HG02798 (cell line): Measurements from ENCODE around the gene USP20.

Source experiments
- ATAC-seq: cut with Tn5 transposase; IDR thresholded peaks from one replicate; pipeline ENCODE4 v1.9.1; 2021; ENCODE audit warnings: mild to moderate bottlenecking; ENCODE audit not compliant: unreplicated experiment, poor library complexity

Gene USP20

GRCh38 chr9:129851821-129852220, 16.6 kb downstream of the USP20 start:
- no peak for ATAC-seq

- no peak for ATAC-seq
These were observed 17.3 kb downstream of the USP20 start for GRCh38 chr9:129852579-129852978.

DNA sequence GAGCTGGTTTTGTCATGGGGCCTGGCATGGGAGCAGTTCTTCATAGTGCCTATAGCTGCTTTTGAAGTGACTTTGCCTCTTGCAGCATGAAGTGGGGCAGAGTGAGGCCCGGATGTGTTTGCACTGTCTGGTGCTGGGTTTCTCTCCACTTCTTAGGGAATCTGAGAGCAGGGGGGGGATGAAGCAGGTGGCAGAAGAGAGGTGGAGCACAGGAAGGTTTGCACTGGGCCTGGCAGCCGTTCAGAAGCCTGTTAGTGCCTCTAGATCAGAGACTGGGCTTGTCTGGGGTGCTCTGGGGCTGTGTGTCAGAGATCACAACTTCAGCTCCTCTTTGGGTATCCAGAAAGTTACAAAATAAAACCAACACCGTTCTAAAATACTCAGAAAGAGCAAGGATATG, 18.4 kb downstream of the USP20 start:
- ATAC-seq = no peak

GRCh38 chr9:129854588-129855110, 19.4 kb downstream of the USP20 start:
- no peak for ATAC-seq

GRCh38 chr9:129857207-129857606, 21.9 kb downstream of the USP20 start:
- ATAC-seq = no peak

DNA sequence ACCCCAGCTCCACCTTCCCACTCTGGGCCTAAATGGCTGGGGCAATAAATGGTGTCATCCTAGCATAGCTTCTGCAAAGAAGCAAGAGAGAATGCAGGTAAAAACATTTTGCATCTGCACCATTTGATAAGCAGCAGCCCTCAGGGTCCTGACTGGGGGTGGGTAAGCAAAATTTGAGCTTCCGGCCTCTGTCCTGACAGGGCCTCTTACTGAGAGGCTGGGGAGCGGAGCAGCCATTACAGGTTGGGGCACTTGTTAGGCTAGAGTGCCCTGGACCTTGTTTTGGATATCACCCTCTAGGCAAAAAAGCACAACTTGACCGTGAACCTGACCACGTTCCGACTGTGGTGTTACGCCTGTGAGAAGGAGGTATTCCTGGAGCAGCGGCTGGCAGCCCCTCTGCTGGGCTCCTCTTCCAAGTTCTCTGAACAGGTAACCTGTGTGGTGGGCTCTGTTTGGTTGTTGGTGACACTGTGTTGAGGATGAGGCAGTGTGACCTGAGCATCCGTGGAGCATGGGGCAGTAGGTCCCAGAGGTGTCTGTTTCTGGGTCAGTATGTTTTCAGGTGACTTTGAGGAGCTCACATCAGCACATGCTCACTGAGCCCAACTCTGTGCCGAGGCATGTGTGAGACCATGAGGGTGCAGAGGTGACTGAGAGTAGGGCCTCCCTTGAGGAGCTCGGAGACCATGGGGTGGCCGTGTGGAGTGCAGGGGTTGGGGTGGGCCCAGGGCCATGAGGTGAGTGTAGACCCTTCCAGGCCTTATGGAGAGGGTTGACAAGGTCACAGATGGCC, 23.1 kb downstream of the USP20 start:
- no peak for ATAC-seq

DNA sequence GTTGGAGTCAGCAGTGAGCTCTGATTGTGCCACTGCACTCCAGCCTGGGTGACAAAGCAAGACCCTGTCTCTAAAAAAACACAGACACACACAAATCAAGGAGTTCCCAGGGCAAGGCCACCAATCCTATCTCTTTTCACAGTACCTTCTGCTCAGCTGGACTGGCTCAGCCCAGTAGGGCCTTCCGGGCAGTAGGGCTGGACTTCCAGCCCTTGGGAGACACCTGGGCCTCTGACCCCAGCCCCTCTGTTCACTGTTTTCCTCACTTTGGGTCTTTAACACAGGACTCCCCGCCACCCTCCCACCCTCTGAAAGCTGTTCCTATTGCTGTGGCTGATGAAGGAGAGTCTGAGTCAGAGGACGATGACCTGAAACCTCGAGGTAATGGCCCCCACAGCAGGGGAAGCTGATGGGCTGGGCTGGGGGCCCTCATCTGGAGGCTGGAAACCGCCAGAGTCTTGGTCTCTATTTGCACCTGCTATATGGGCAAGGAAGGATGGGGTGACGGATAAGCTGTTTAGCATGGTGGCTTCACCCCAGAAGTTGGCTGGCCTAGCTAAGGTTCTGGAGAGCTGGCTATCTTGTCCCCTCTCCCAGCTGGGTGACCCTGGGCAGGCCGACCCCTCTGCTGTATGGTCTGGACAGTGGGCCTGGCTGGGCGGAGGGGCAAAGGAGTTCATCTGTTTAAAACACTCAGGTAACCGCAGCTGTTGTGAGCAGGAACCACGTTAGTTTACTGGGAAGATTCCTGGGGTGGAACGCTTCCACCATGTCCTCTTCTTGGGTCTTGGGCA, 25.6 kb downstream of the USP20 start:
- no peak for ATAC-seq

GRCh38 chr9:129861447-129861827, 26.2 kb downstream of the USP20 start:
- ATAC-seq = no peak

DNA sequence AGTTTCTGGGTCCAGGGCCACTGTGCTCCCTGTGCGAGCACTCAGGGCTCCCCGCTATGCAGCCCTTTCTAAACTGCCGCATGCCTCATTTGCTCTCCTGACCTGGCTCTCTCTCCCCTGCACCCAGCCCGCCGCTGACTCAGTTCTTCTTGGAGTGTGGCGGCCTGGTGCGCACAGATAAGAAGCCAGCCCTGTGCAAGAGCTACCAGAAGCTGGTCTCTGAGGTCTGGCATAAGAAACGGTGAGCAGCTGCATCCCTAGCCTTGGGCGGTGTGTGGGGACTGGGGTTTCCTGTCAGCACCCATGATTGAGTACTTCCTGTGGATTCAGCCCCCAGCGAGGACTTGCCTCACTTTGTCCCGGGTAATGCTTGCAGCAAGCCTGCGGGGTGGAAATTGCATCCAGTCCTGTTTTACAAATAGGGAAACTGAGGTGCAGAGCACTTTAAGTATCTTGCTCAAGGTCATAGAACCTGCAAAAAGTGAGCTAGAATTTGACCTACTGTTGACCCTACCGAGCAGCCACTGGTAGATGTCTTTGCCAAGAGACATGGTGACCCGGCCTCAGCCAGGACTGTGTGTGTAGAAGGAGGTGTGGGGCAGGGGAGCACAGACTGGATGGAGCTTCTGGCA, 27.9 kb downstream of the USP20 start:
- ATAC-seq = no peak

DNA sequence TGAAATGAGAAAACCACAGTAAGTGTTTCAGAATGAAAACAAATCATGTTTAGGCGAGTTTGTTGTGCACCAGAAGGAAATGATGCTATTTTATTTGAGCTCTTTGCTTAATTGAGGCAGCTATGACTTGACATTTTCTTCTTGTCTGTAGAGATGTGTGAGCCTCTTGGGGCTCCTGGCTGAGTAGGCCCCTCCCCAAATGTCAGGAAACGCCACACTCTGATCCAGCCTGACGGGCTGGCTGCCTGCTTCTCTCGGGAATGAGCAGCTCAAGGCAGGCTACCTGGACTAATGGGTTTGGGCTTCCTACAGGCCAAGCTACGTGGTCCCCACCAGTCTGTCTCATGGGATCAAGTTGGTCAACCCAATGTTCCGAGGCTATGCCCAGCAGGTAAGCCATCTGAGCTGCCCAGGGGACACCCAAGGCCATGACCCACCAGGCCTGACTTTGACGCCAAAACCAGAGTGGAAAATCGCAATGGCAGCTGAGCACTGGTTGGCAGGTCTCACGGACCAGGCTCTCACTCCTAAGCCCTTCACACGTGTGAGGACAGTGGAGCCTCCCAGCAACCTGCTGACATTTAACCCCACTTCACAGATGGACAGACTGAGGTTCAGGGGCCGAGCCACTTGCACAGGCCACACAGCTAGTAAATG, 29.9 kb downstream of the USP20 start:
- ATAC-seq = no peak

GRCh38 chr9:129865668-129866320, 30.5 kb downstream of the USP20 start:
- no peak for ATAC-seq

GRCh38 chr9:129866394-129867135, 31.3 kb downstream of the USP20 start:
- no peak for ATAC-seq

GRCh38 chr9:129867136-129868022, 32.1 kb downstream of the USP20 start:
- no peak for ATAC-seq

GRCh38 chr9:129868023-129868871, 33.0 kb downstream of the USP20 start:
- no peak for ATAC-seq

GRCh38 chr9:129868872-129869486, 33.7 kb downstream of the USP20 start:
- ATAC-seq = no peak

GRCh38 chr9:129869585-129870501, 34.6 kb downstream of the USP20 start:
- no peak for ATAC-seq
